B cell (primary cell): Measurements from ENCODE around the gene ISCU. TPM values are rescaled to one million over a fixed set of nuclear protein-coding genes. Genes with fewer than 3 reads are reported as not detected.

Source experiments
- ATAC-seq: fragments of 200-7000 bp; cut with Tn5 transposase; one replicate; pipeline ENCODE4 v1.10.0; 2021; ENCODE audit warnings: low read depth, mild to moderate bottlenecking, moderate number of reproducible peaks, moderate library complexity
- CTCF ChIA-PET: fragments of 350-600 bp; sonication (Branson Sonifier 250); formaldehyde crosslinking; loops from one replicate; lab custom pipeline; 2021; ENCODE audit warnings: antibody characterized with exemption, inconsistent platforms; lab: Charles Lee
- POLR2A ChIA-PET: fragments of 350-600 bp; sonication (Branson Sonifier 250); formaldehyde crosslinking; loops from one replicate; lab custom pipeline; 2021; ENCODE audit warnings: antibody characterized with exemption; lab: Charles Lee
- DNase-seq: peaks from one replicate; pipeline ENCODE4 v3.0.0; 2013
- H2AFZ ChIP-seq: 2 replicates; pipeline ENCODE4 v1.6.1; 2012; ENCODE audit warnings: mild to moderate bottlenecking, low read depth, low read length; ENCODE audit not compliant: insufficient read depth, poor library complexity, severe bottlenecking
- H3K27ac ChIP-seq, 2 donors: 1 replicate in 1 of 2; 2 replicates in 1 of 2; pipeline ENCODE4 v1.5.1; 2012 to 2013; ENCODE audit warnings: low read length in 2 of 2, mild to moderate bottlenecking in 2 of 2, moderate library complexity in 1 of 2
- H3K27me3 ChIP-seq, 4 experiments: fragments of 200-600 bp in 1 of 4; sonication (generic) in 1 of 4; replicated peaks in 1 of 4; 1 replicate in 2 of 4; 2 replicates in 2 of 4; pipeline versions ENCODE4 v1.6.1 to v1.7.0; 2013 to 2016; ENCODE audit warnings: low read length in 3 of 4, mild to moderate bottlenecking in 2 of 4, mixed read lengths in 1 of 4, moderate library complexity in 1 of 4; ENCODE audit not compliant: insufficient read depth in 4 of 4, control insufficient read depth in 3 of 4; ENCODE audit errors: control extremely low read depth in 1 of 4
- H3K36me3 ChIP-seq, 2 experiments: replicated peaks in 1 of 2; 1 replicate in 1 of 2; 2 replicates in 1 of 2; pipeline versions ENCODE4 v1.6.1 to v1.7.1; 2013; ENCODE audit warnings: low read length in 1 of 2; ENCODE audit not compliant: insufficient read depth in 2 of 2, control insufficient read depth in 1 of 2; ENCODE audit errors: control extremely low read depth in 1 of 2, extremely low read depth in 1 of 2
- H3K4me1 ChIP-seq, 2 donors: fragments of 200-600 bp in 1 of 2; sonication (generic) in 1 of 2; 1 replicate in 1 of 2; 2 replicates in 1 of 2; pipeline versions ENCODE4 v1.5.1 to v1.6.1; 2013 to 2017; ENCODE audit warnings: low read length in 2 of 2; ENCODE audit not compliant: control insufficient read depth in 2 of 2, insufficient read depth in 2 of 2
- H3K4me2 ChIP-seq: replicated peaks from 2 replicates; pipeline ENCODE3; 2012; ENCODE audit warnings: mild to moderate bottlenecking, low read depth, low read length; ENCODE audit not compliant: poor library complexity, severe bottlenecking
- H3K4me3 ChIP-seq, 5 experiments: fragments of 200-600 bp in 1 of 5; sonication (generic) in 1 of 5; 1 replicate in 3 of 5; 2 replicates in 2 of 5; pipeline versions ENCODE4 v1.5.1 to v1.7.0; 2011 to 2016; ENCODE audit warnings: low read length in 4 of 5, mild to moderate bottlenecking in 4 of 5, low read depth in 2 of 5, control low read depth in 1 of 5, moderate library complexity in 1 of 5; ENCODE audit not compliant: insufficient read depth in 1 of 5; ENCODE audit errors: control extremely low read depth in 1 of 5, extremely low read depth in 1 of 5
- H3K79me2 ChIP-seq: fragments of 200-600 bp; sonication (generic); one replicate; pipeline ENCODE4 v1.6.0; 2016; ENCODE audit warnings: low read length; ENCODE audit not compliant: control insufficient read depth, insufficient read depth
- H3K9ac ChIP-seq: fragments of 200-600 bp; sonication (generic); 2 replicates; pipeline ENCODE4 v1.6.1; 2017; ENCODE audit warnings: mild to moderate bottlenecking, low read length, moderate library complexity
- H3K9me3 ChIP-seq, 3 donors: one replicate each; pipeline versions ENCODE4 v1.6.1 to v1.7.1; 2013; ENCODE audit warnings: low read length in 2 of 3; ENCODE audit not compliant: control insufficient read depth in 2 of 3, insufficient read depth in 1 of 3; ENCODE audit errors: control extremely low read depth in 1 of 3
- H4K20me1 ChIP-seq: 2 replicates; pipeline ENCODE4 v1.6.0; 2012; ENCODE audit warnings: mild to moderate bottlenecking, low read length; ENCODE audit not compliant: insufficient read depth, control insufficient read depth, poor library complexity, severe bottlenecking
- H3K27ac Mint-ChIP-seq: one replicate; pipeline ENCODE4 v1.8.0; 2021; ENCODE audit warnings: mixed read lengths
- H3K27me3 Mint-ChIP-seq: one replicate; pipeline ENCODE4 v1.8.0; 2021; ENCODE audit warnings: mixed read lengths
- H3K4me1 Mint-ChIP-seq: one replicate; pipeline ENCODE4 v1.8.0; 2021; ENCODE audit warnings: mixed read lengths
- H3K4me3 Mint-ChIP-seq: one replicate; pipeline ENCODE4 v1.8.0; 2021; ENCODE audit warnings: mixed read lengths
- H3K9me3 Mint-ChIP-seq: one replicate; pipeline ENCODE4 v1.8.0; 2022; ENCODE audit warnings: mixed read lengths; ENCODE audit not compliant: insufficient read depth
- CTCF ChIP-seq: fragments of 200-600 bp; IDR thresholded peaks from one replicate; pipeline ENCODE4 v1.8.0; 2022; ENCODE audit warnings: antibody characterized with exemption, mild to moderate bottlenecking
- EZH2 ChIP-seq: IDR thresholded peaks from 2 replicates; pipeline ENCODE4 v1.6.1; 2012; ENCODE audit warnings: borderline replicate concordance, low read depth, mild to moderate bottlenecking, moderate library complexity, low read length; ENCODE audit not compliant: insufficient read depth, poor library complexity, severe bottlenecking
- WGBS: methylation state at CpG from one replicate; pipeline ENCODE4 v1.1.5; 2013; ENCODE audit warnings: missing lambda C conversion rate; ENCODE audit not compliant: insufficient coverage; 5-methylcytosine and 5-hydroxymethylcytosine counted together
- intact Hi-C: fragments of 100-400 bp; cut with micrococcal nuclease; formaldehyde crosslinking; loops from one replicate; pipeline ENCODE4 v1.10.0; 2022
- polyA plus RNA-seq: library from polyadenylated mRNA; depleted of rRNA; stranded (reverse); fragments of >200 nt; gene quantifications from 2 replicates; pipeline ENCODE4 v1.2.3, GENCODE V29; 2012
- total RNA-seq, 2 donors: library from RNA; stranded (reverse); fragments of 120-200 nt in 1 of 2; gene quantifications; 1 replicate in 1 of 2; 2 replicates in 1 of 2; pipeline versions ENCODE4 v1.2.3 to v1.2.4, GENCODE V29; 2013 to 2022

ISCU gene
- total and polyA plus RNA-seq, 2 donors (not counting 1 experiment from before 2014, with no cell fraction given), result 173 to 209 TPM

GRCh38 chr12:108563136-108563803 is 874 bp downstream of the ISCU start:
- peaks cover 51% of the 10 kb centered on the region for H3K79me2 ChIP-seq
- TF ChIP-seq CTCF (peak; percentile 92), EZH2 (no peak)
- peak overlapping the region; percentile 94 for H3K4me2 ChIP-seq
- ATAC-seq (peak; percentile 45), DNase-seq (peak; percentile 90)
- Mint-ChIP-seq H3K27ac (peak overlapping the region; percentile 100), H3K4me3 (peak overlapping the region; percentile 100), H3K4me1 (peaks cover 74% of the 10 kb centered on the region), H3K9me3 (no peaks in the 10 kb centered on the region), H3K27me3 (no peaks in the 10 kb centered on the region)
- H3K27me3 ChIP-seq, result no peaks in the 10 kb centered on the region
- H2AFZ ChIP-seq, result peak overlapping the region; percentile 95
- intact Hi-C loops, result loop anchor here (1.0 to 5.0 kb wide), 9 partner anchors 55 to 1149 kb away; partner anchors contain the start of genes ALKBH2, FAM222A, PWP1 and SSH1
- peaks cover 19 to 46% of the 10 kb centered on the region in 2 experiments for H3K36me3 ChIP-seq
- peaks cover 24% of the 10 kb centered on the region for H4K20me1 ChIP-seq
- H3K27ac ChIP-seq, result peak overlapping the region; percentile 86 to 94
- H3K9ac ChIP-seq, result peak overlapping the region; percentile 89
- H3K4me1 ChIP-seq, result peaks cover 57 to 65% of the 10 kb centered on the region in 2 donors
- ChIA-PET CTCF (interaction anchor here (0.9 to 19.8 kb wide), 23 partner anchors 7 to 491 kb away, joined by 3 to 424 read pairs (median 5); partner anchors contain the start of gene SELPLG), POLR2A (interaction anchor here (0.5 to 3.2 kb wide), 5 partner anchors 50 to 262 kb away, joined by 3 to 51 read pairs (median 6); partner anchors contain the start of gene SELPLG)
- peak overlapping the region; percentile 57 to 99 (median 91) for H3K4me3 ChIP-seq
- H3K9me3 ChIP-seq, result no peaks in the 10 kb centered on the region
- 0% methylated on average over 4 of the region's 14 CpGs for WGBS

- no peaks in the 10 kb centered on the region for H3K9me3 ChIP-seq
- Mint-ChIP-seq H3K27me3 (no peaks in the 10 kb centered on the region), H3K4me1 (peaks cover 77% of the 10 kb centered on the region), H3K9me3 (no peaks in the 10 kb centered on the region), H3K27ac (peak overlapping the region; percentile 100), H3K4me3 (peak overlapping the region; percentile 100)
- peaks cover 19 to 51% of the 10 kb centered on the region in 2 experiments for H3K36me3 ChIP-seq
- no peak for ATAC-seq
- DNase-seq, result no peak
- peaks cover 46% of the 10 kb centered on the region for H3K79me2 ChIP-seq
- H3K4me2 ChIP-seq, result peak overlapping the region; percentile 94
- peak overlapping the region in 2 of 5 experiments; percentile 84 to 99 for H3K4me3 ChIP-seq
- H2AFZ ChIP-seq, result peak overlapping the region; percentile 95
- H3K9ac ChIP-seq, result peak overlapping the region; percentile 89
- intact Hi-C loops, result loop anchor here (1.0 to 5.0 kb wide), 9 partner anchors 55 to 1149 kb away; partner anchors contain the start of genes ALKBH2, FAM222A, PWP1 and SSH1
- H4K20me1 ChIP-seq, result peaks cover 20% of the 10 kb centered on the region
- H3K27ac ChIP-seq, result peak overlapping the region; percentile 86 to 94
- H3K27me3 ChIP-seq, result no peaks in the 10 kb centered on the region
- no CpG with 5 or more reads among the region's 1 CpG for WGBS
- H3K4me1 ChIP-seq, result peaks cover 60 to 67% of the 10 kb centered on the region in 2 donors
- CTCF ChIA-PET, result interaction anchor here (0.9 to 19.8 kb wide), 17 partner anchors 9 to 387 kb away, joined by 3 to 424 read pairs (median 5); partner anchors contain the start of gene SELPLG
- TF ChIP-seq CTCF, result peak; percentile 44
- no peak for TF ChIP-seq EZH2
- POLR2A ChIA-PET, result interaction anchor here (0.5 kb wide), 1 partner anchor 68 kb away, joined by 3 read pairs; no protein-coding TSS in a partner anchor
Observed at GRCh38 chr12:108563804-108564151, 1.4 kb downstream of the ISCU start.
